Globus pallidus (tissue), 1 donor: ENCODE measurements around the gene TTC31.
"Not testable (repeated sequence)": the region's sequence is repeated elsewhere in the genome, so short reads cannot be mapped to it uniquely, and the experiment has no call there.

Experiments
- DNase-seq: peaks from one replicate; pipeline ENCODE4 v3.0.0-alpha.2; 2015; ENCODE audit warnings: low spot score

The TTC31 gene

GRCh38 chr2:74482801-74483674 lies at the start of gene TTC31, which contains the start of gene CCDC142:
Gene TTC31 (plus strand): TSS chr2:74483081. CDS start chr2:74483096, 15 bp downstream.
Gene CCDC142 (minus strand): TSS chr2:74482998. CDS start chr2:74482837, 161 bp downstream.
- peak; percentile 97 for DNase-seq

- no peak for DNase-seq
These were observed 46.6 kb upstream of the TTC31 start for GRCh38 chr2:74436111-74436805.

- DNase-seq, result no peak
These were observed 45.8 kb upstream of the TTC31 start for GRCh38 chr2:74436848-74437695.

GRCh38 chr2:74438248-74438647 lies 44.6 kb upstream of the TTC31 start:
- no peak for DNase-seq

GRCh38 chr2:74439373-74439772 lies 43.5 kb upstream of the TTC31 start:
- DNase-seq, result no peak

- peak; percentile 98 for DNase-seq
These were observed 43.0 kb upstream of the TTC31 start for GRCh38 chr2:74439803-74440377.

- peak; percentile 96 for DNase-seq
These were observed 42.3 kb upstream of the TTC31 start for GRCh38 chr2:74440378-74441169.

- DNase-seq, result peak; percentile 65
These were observed 41.7 kb upstream of the TTC31 start for GRCh38 chr2:74441170-74441689.

GRCh38 chr2:74441690-74442482 lies 41.0 kb upstream of the TTC31 start, which contains the start of gene RTKN:
Gene RTKN (minus strand): TSS chr2:74441937. CDS start chr2:74441816, 121 bp downstream.
- no peak for DNase-seq

GRCh38 chr2:74442483-74443297 lies 40.2 kb upstream of the TTC31 start:
- not testable (repeated sequence) for DNase-seq

GRCh38 chr2:74444498-74445318 lies 38.2 kb upstream of the TTC31 start:
- DNase-seq, result no peak

GRCh38 chr2:74447230-74447999 lies 35.5 kb upstream of the TTC31 start:
- no peak for DNase-seq

- DNase-seq, result no peak
These were observed 34.1 kb upstream of the TTC31 start for GRCh38 chr2:74448771-74449170.

GRCh38 chr2:74450570-74451190 lies 32.2 kb upstream of the TTC31 start:
- no peak for DNase-seq

GRCh38 chr2:74454654-74455511 lies 28.0 kb upstream of the TTC31 start, which contains the start of gene INO80B:
Gene INO80B (plus strand): TSS chr2:74455087. CDS start chr2:74455117, 30 bp downstream.
- DNase-seq, result peak; percentile 97

- no peak for DNase-seq
These were observed 25.7 kb upstream of the TTC31 start for GRCh38 chr2:74457129-74457548.
